GM18907 (cell line): ENCODE measurements around the gene CCNK.

Experiments used
- ATAC-seq: cut with Tn5 transposase; IDR thresholded peaks from one replicate; pipeline ENCODE4 v1.9.1; 2021; ENCODE audit warnings: mild to moderate bottlenecking, moderate library complexity; ENCODE audit not compliant: unreplicated experiment

Gene CCNK

GRCh38 chr14:99465288-99465687 lies 15.9 kb upstream of the CCNK start:
- ATAC-seq, result no peak

GRCh38 chr14:99466758-99467157 lies 14.5 kb upstream of the CCNK start:
- ATAC-seq, result no peak

- ATAC-seq, result no peak
Measured at GRCh38 chr14:99467336-99468078, 13.7 kb upstream of the CCNK start.

GRCh38 chr14:99468081-99468480 lies 13.1 kb upstream of the CCNK start:
- ATAC-seq, result no peak

DNA sequence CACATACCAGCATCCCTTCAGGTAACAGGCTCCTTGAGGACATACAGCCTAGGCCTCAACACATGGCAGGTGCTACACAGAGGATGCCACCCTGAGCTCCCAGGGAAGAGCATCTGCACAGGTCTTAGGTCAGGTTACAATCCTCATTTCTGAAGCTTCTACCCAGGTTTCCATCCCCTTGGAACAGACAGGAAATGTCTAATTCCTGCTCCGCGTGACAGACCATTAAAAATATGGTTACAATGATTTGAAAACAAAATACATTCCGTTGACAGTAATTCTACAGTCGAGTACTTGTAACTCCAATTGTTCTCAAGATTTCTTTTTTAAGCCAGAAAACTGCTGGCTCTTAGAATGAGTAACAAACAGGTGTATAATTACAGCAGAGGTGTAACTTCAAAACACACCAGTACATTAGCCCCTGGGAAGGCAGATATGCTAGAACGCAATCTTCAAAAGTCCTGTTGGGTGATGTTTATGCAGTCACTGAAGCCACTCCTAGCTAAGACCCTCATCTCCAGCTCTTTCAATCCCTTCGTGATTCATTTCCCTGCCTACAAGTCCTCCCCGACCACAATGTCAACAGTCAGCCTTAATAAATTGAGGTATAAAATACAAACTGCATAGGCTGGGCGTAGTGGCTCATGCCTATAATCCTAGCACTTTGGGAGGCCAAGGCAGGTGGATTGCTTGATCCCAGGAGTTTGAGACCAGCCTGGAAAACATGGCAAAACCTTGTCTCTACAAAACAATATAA lies 12.2 kb upstream of the CCNK start:
- no peak for ATAC-seq

DNA sequence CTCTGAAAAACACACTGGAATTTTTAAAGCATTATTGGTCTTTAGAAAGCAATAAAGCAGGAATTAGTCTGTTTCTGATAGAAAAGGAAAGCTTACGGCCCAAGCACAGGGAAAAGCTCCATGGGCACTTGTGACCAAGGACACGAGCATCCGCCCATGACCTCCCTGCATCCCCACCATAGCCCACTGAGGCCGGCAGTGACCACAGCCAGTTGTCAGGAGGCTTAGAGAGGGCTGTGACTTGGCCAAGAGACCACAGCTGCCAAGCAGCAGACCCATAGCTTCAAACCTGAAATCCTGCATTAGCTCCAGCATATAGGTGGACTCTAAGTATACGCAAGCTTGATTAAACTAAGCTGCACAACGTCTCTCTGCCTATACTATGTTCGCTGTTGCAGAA lies 9.5 kb upstream of the CCNK start:
- ATAC-seq, result no peak

GRCh38 chr14:99472937-99473336 lies 8.3 kb upstream of the CCNK start:
- no peak for ATAC-seq

DNA sequence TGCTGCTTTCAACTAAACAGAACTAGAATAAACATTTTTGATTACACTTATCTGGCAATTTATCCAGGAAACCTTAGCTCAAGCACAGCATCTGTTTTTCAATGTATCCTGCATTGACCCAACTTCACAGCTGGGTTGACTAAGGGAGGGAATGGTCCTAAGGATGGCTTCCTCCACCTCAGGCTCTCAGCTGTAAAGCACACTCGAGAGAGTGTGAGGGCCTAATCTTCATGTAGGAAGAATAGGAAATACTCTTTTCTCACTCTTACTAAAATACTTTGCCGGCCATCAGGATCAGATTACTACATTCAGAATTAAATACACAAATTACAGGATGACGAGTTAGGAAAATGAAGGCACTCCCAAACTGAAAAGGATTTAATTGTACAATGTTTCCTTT lies 7.8 kb upstream of the CCNK start:
- ATAC-seq, result no peak

DNA sequence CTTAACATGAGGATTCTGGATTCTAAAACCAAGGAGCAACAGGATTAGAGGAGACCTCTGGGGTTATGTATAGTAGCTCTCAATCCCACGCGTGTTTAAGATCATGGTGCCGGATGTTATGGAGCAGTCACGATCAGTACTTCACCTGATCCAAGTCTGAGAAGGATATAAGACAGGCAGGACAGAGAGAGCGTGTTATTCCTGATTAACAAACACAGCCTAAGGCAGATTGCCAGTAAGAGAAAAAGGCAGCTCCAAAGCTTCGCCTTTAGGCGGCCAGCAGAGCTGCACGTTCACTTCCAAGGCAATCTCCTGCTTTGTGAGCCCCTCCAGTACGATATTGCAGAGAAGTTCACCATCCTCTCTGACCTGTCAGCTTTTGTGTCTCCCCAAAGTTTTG lies 6.0 kb upstream of the CCNK start:
- no peak for ATAC-seq

GRCh38 chr14:99475660-99476059 lies 5.5 kb upstream of the CCNK start:
- ATAC-seq, result no peak

GRCh38 chr14:99476864-99477263 lies 4.3 kb upstream of the CCNK start:
- ATAC-seq, result no peak

DNA sequence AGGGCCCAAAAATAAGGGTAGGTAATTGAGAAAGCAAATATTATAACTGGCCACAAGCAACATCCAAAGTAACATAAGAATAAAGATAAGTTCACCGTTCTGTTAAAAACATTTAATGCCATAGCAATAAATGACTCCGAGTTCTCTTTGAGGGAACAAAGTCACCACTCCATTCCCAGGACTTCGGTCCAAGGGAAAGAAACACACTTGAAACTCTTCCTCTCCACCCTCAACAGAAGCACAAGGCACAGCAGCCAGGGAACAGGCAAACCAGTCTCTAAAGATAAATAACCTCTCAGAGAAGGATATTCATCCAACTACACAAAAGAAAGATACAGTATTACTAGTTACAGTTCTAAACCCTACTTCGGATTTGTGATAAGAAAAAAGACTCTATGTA lies 3.1 kb upstream of the CCNK start:
- ATAC-seq, result no peak

- ATAC-seq, result no peak
Measured at GRCh38 chr14:99479160-99479905, 1.9 kb upstream of the CCNK start.

- peak; percentile 9 for ATAC-seq
Measured at GRCh38 chr14:99479906-99480869, 1.0 kb upstream of the CCNK start, which contains the start of gene SETD3. Gene SETD3 (minus strand): TSS chr14:99480859. CDS start chr14:99465805, 15,054 bp downstream.

DNA sequence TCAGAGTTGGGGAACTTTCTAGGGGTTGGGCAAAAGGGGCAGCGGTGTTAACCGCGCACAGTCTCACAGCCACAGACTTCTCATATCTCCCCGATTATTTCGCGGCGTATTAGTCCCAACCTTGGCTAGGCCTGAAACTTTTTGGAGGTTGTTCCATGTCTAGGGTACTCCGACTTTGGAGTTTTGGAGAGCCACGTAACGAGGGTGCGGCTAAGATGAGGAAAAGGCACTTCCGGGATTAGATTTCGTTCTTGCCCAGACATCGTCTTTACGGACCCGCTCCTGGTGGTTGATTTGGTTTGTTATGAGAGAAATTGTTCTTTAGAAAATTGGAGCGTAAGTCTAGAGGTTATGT lies 513 bp downstream of the CCNK start:
- no peak for ATAC-seq

DNA sequence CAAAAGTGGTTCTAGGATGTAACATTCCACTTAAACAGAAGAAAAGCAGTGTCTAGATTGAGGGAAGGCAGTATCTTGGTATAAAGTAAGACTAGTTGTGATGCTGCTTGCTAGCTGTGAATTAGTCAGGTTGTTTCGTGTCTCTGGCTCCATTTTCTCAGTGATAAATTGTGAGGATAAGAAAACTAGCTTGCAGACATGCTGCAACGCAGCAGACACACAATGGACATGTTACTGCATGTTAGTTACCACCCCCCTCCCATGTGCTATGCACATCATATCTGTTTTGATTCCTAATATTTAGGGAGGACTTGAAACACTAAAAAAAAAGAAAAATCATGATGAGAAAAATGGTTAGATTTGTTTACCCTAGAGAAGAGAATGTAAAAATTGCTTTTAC lies 2.9 kb downstream of the CCNK start:
- ATAC-seq, result no peak

DNA sequence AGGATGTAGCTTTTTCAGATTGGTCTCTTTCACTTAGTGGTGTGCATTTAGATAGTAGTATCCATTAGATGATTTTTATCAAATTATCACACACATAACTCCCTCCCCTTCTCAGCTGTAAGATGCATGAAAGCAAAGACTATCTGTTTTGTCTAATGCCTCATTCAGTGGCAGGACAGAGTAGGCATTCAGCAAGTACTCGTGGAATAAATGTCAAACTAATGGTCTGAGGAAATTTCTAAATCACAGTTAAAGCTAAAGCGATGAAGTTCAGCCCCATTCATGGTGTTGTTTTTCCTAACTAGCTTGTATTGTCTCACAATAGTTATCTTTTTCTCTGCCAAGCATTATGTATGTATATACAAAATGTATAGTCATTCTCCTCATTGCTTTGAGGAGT lies 16.1 kb downstream of the CCNK start:
- no peak for ATAC-seq

- no peak for ATAC-seq
Measured at GRCh38 chr14:99497894-99498293, 16.7 kb downstream of the CCNK start.

- no peak for ATAC-seq
Measured at GRCh38 chr14:99502989-99503421, 21.8 kb downstream of the CCNK start.

DNA sequence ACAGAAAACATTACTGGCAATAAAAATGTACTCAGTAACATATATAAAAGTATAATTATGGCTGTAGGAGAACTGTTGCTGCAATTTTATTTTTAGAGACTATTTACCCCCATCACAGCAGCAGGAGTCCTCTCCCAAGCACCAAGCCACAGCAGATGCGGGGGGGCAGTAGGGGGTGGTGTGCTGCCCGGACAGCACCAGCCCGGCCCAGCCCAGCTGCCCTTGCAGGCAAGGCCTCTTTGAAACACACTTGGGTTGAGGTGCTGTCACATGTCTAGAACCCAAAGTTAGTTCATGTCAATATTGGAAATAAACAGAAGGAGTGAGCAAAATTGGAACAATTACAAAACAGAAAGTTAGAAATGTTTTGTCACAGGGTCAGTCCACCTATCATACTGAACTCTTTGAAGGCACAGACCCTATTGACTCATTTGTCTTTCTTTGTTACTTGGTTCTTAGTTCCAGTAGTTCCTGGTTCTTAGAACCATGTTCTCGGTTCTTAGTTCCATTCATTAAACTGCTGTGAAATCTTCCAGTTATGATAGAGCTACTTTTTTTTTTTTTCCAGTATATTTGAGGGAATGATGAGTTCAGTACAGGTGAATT lies 22.7 kb downstream of the CCNK start:
- ATAC-seq, result no peak
